H1 (cell line): ENCODE results near the gene WNK2. TPM values are rescaled to one million over a fixed set of nuclear protein-coding genes. Genes with fewer than 3 reads are reported as not detected.

ENCODE experiments used
- CTCF ChIA-PET: fragments of 300-600 bp; sonication (Branson Sonifier 250); formaldehyde crosslinking; loops from one replicate; lab custom pipeline; 2021; ENCODE audit not compliant: partially characterized antibody; lab: Charles Lee
- POLR2A ChIA-PET: fragments of 300-600 bp; sonication (Branson Sonifier 250); formaldehyde crosslinking; loops from one replicate; lab custom pipeline; 2021; ENCODE audit warnings: inconsistent platforms; ENCODE audit not compliant: partially characterized antibody; lab: Charles Lee
- DNase-seq, 2 experiments: peaks; one replicate each; pipeline versions ENCODE4 v3.0.0 to v3.0.0-alpha.2; 2010 to 2022; ENCODE audit warnings: low spot score in 2 of 2, low read depth in 1 of 2, mixed read lengths in 1 of 2
- FAIRE-seq: peaks from 2 replicates; lab custom pipeline; 2011; peaks lifted over from hg19 to GRCh38; lab: Jason Lieb, UNC
- H2AFZ ChIP-seq: 2 replicates; pipeline ENCODE4 v1.8.1; 2012; ENCODE audit warnings: low read length, inconsistent platforms
- H2AK5ac ChIP-seq: 2 replicates; pipeline ENCODE4 v1.6.1; 2013; ENCODE audit warnings: low read depth, low read length
- H2BK120ac ChIP-seq: replicated peaks from 2 replicates; pipeline ENCODE3; 2013; ENCODE audit warnings: low read depth, low read length, inconsistent platforms
- H2BK12ac ChIP-seq: 2 replicates; pipeline ENCODE4 v1.6.1; 2013; ENCODE audit warnings: low read depth, low read length
- H2BK15ac ChIP-seq: 2 replicates; pipeline ENCODE4 v1.6.1; 2013; ENCODE audit warnings: low read length
- H2BK20ac ChIP-seq: 2 replicates; pipeline ENCODE4 v1.6.1; 2013; ENCODE audit warnings: low read length
- H2BK5ac ChIP-seq: 2 replicates; pipeline ENCODE4 v1.6.1; 2013; ENCODE audit warnings: low read depth, low read length
- H3K14ac ChIP-seq: 2 replicates; pipeline ENCODE4 v1.6.1; 2013; ENCODE audit warnings: inconsistent platforms; ENCODE audit not compliant: insufficient read length
- H3K18ac ChIP-seq: 2 replicates; pipeline ENCODE4 v1.6.1; 2013; ENCODE audit warnings: low read length; ENCODE audit errors: extremely low read depth
- H3K23ac ChIP-seq: 2 replicates; pipeline ENCODE4 v1.6.1; 2013; ENCODE audit warnings: inconsistent platforms; ENCODE audit not compliant: insufficient read length
- H3K23me2 ChIP-seq: 2 replicates; pipeline ENCODE4 v1.6.1; 2013; ENCODE audit warnings: low read depth, low read length
- H3K27ac ChIP-seq: 2 replicates; pipeline ENCODE4 v1.6.1; 2011; ENCODE audit warnings: low read depth, low read length, inconsistent platforms
- H3K27me3 ChIP-seq, 4 experiments: replicated peaks in 1 of 4; 1 replicate in 1 of 4; 2 replicates in 3 of 4; pipeline versions ENCODE4 v1.6.1 to v1.8.1; 2011 to 2013; ENCODE audit warnings: low read length in 3 of 4, mild to moderate bottlenecking in 3 of 4, inconsistent platforms in 2 of 4, mixed read lengths in 2 of 4, moderate library complexity in 1 of 4; ENCODE audit not compliant: control insufficient read depth in 3 of 4, insufficient read depth in 3 of 4; ENCODE audit errors: extremely low read depth in 1 of 4
- H3K36me3 ChIP-seq, 4 experiments: 2 replicates each; pipeline versions ENCODE4 v1.6.1 to v1.8.1; 2011 to 2013; ENCODE audit warnings: mild to moderate bottlenecking in 4 of 4, low read length in 3 of 4, moderate library complexity in 2 of 4, control low read depth in 1 of 4, inconsistent platforms in 1 of 4; ENCODE audit not compliant: insufficient read depth in 4 of 4, control insufficient read depth in 2 of 4
- H3K4ac ChIP-seq: replicated peaks from 2 replicates; pipeline ENCODE3; 2013; ENCODE audit warnings: low read length, low read depth, mixed read lengths, inconsistent platforms; ENCODE audit not compliant: insufficient read length
- H3K4me1 ChIP-seq, 4 experiments: replicated peaks in 1 of 4; 1 replicate in 1 of 4; 2 replicates in 3 of 4; pipeline versions ENCODE4 v1.6.1 to v1.8.1; 2011 to 2013; ENCODE audit warnings: low read length in 3 of 4, inconsistent platforms in 2 of 4, mixed read lengths in 1 of 4; ENCODE audit not compliant: insufficient read depth in 4 of 4, control insufficient read depth in 3 of 4
- H3K4me2 ChIP-seq, 2 experiments: 2 replicates each; pipeline versions ENCODE4 v1.6.1 to v1.8.1; 2011 to 2013; ENCODE audit warnings: low read depth in 2 of 2, low read length in 2 of 2, control low read depth in 1 of 2, inconsistent platforms in 1 of 2, mild to moderate bottlenecking in 1 of 2; ENCODE audit not compliant: insufficient read depth in 1 of 2
- H3K4me3 ChIP-seq, 4 experiments: fragments of 200-600, 300-600 bp in 1 of 4; sonication (generic), shearing (Covaris generic), sonication (Bioruptor Twin) in 1 of 4; 2 replicates each; pipeline versions ENCODE4 v1.5.1 to v1.8.1; 2011 to 2016; ENCODE audit warnings: low read length in 4 of 4, low read depth in 3 of 4, control low read depth in 2 of 4, inconsistent platforms in 2 of 4, mild to moderate bottlenecking in 2 of 4, mixed read lengths in 1 of 4, moderate library complexity in 1 of 4; ENCODE audit not compliant: insufficient read depth in 2 of 4; ENCODE audit errors: extremely low read depth in 1 of 4
- H3K56ac ChIP-seq: replicated peaks from 2 replicates; pipeline ENCODE3; 2013; ENCODE audit warnings: low read depth, mild to moderate bottlenecking, mixed read lengths, low read length, inconsistent platforms; ENCODE audit not compliant: insufficient read length
- H3K79me1 ChIP-seq: 2 replicates; pipeline ENCODE4 v1.6.1; 2013; ENCODE audit warnings: low read depth, low read length, control low read depth
- H3K79me2 ChIP-seq, 2 experiments: 2 replicates each; pipeline versions ENCODE4 v1.6.1 to v1.8.1; 2012 to 2013; ENCODE audit warnings: low read length in 2 of 2, mild to moderate bottlenecking in 2 of 2, inconsistent platforms in 1 of 2; ENCODE audit not compliant: insufficient read depth in 2 of 2, control insufficient read depth in 1 of 2
- H3K9ac ChIP-seq, 4 experiments: replicated peaks in 1 of 4; 1 replicate in 1 of 4; 2 replicates in 3 of 4; pipeline versions ENCODE4 v1.6.1 to v1.8.1; 2011 to 2013; ENCODE audit warnings: low read depth in 3 of 4, low read length in 3 of 4, control low read depth in 2 of 4, mild to moderate bottlenecking in 2 of 4, moderate library complexity in 2 of 4, inconsistent platforms in 1 of 4; ENCODE audit errors: extremely low read depth in 1 of 4
- H3K9me3 ChIP-seq, 2 experiments: 2 replicates each; pipeline versions ENCODE4 v1.6.1 to v1.8.1; 2012 to 2013; ENCODE audit warnings: mild to moderate bottlenecking in 2 of 2, moderate library complexity in 2 of 2, control low read depth in 1 of 2, inconsistent platforms in 1 of 2, low read depth in 1 of 2, low read length in 1 of 2, mixed read lengths in 1 of 2; ENCODE audit not compliant: insufficient read depth in 2 of 2
- H4K20me1 ChIP-seq, 2 experiments: replicated peaks in 1 of 2; 2 replicates each; pipeline versions ENCODE3 to v1.8.1; 2011 to 2013; ENCODE audit warnings: inconsistent platforms in 2 of 2, low read length in 2 of 2, mild to moderate bottlenecking in 1 of 2; ENCODE audit not compliant: insufficient read depth in 2 of 2, control insufficient read depth in 1 of 2
- H4K5ac ChIP-seq: 2 replicates; pipeline ENCODE4 v1.6.1; 2013; ENCODE audit warnings: low read length, low read depth, mixed read lengths, inconsistent platforms; ENCODE audit not compliant: insufficient read length
- H4K8ac ChIP-seq: 2 replicates; pipeline ENCODE4 v1.8.0; 2013; ENCODE audit warnings: mild to moderate bottlenecking, moderate library complexity, low read length, inconsistent platforms; ENCODE audit not compliant: insufficient read depth; ENCODE audit errors: extremely low read depth
- H4K91ac ChIP-seq: replicated peaks from 2 replicates; pipeline ENCODE3; 2013; ENCODE audit warnings: low read length, mixed read lengths, inconsistent platforms; ENCODE audit not compliant: insufficient read length
- BRCA1 ChIP-seq: IDR thresholded peaks from 2 replicates; pipeline ENCODE4 v1.6.1; 2012; ENCODE audit warnings: low read depth, low read length, improper control_type of control experiment
- EGR1 ChIP-seq: IDR thresholded peaks from 2 replicates; pipeline ENCODE4 v1.6.1; 2011; ENCODE audit warnings: low read depth, low read length, borderline replicate concordance
- GTF2F1 ChIP-seq: IDR thresholded peaks from 2 replicates; pipeline ENCODE4 v1.6.1; 2012; ENCODE audit warnings: low read depth, low read length, improper control_type of control experiment, borderline replicate concordance
- HDAC6 ChIP-seq: IDR thresholded peaks from one replicate; pipeline ENCODE4 v1.7.1; 2012; ENCODE audit warnings: low read depth, mild to moderate bottlenecking, inconsistent platforms, low read length, moderate library complexity
- KDM1A ChIP-seq: fragments of 200-600, 300-600 bp; sonication (generic); IDR thresholded peaks from 2 replicates; pipeline ENCODE4 v1.7.1; 2016; ENCODE audit warnings: mild to moderate bottlenecking, low read length, borderline replicate concordance
- POLR2AphosphoS5 ChIP-seq: IDR thresholded peaks from 2 replicates; pipeline ENCODE4 v1.6.1; 2011; ENCODE audit warnings: low read depth, low read length
- RBBP5 ChIP-seq: IDR thresholded peaks from 2 replicates; pipeline ENCODE4 v1.7.1; 2012; ENCODE audit warnings: low read depth, mild to moderate bottlenecking, inconsistent platforms, low read length, moderate library complexity, borderline replicate concordance
- RFX5 ChIP-seq: IDR thresholded peaks from 2 replicates; pipeline ENCODE4 v1.6.1; 2011; ENCODE audit warnings: low read depth, low read length, improper control_type of control experiment, borderline replicate concordance
- RXRA ChIP-seq: IDR thresholded peaks from 2 replicates; pipeline ENCODE4 v1.6.1; 2011; ENCODE audit warnings: low read depth, mild to moderate bottlenecking, low read length, moderate library complexity; ENCODE audit not compliant: insufficient read depth
- SRF ChIP-seq: IDR thresholded peaks from 2 replicates; pipeline ENCODE4 v1.6.1; 2011; ENCODE audit warnings: mild to moderate bottlenecking, low read depth, low read length, moderate library complexity
- TCF12 ChIP-seq: IDR thresholded peaks from 2 replicates; pipeline ENCODE4 v1.6.1; 2011; ENCODE audit warnings: low read depth, mild to moderate bottlenecking, low read length
- WGBS, 2 experiments: shearing (Covaris generic) in 1 of 2; methylation state at CpG; one replicate each; pipeline versions ENCODE4 v1.1.6 to v1.1.7; 2013 to 2015; ENCODE audit warnings: low lambda C conversion rate in 2 of 2, mixed read lengths in 2 of 2, inconsistent platforms in 1 of 2, low coverage in 1 of 2, missing lambda C conversion rate in 1 of 2; ENCODE audit not compliant: insufficient replicate concordance in 2 of 2, insufficient coverage in 1 of 2, insufficient read length in 1 of 2; ENCODE audit errors: extremely low coverage in 1 of 2, missing lambda C conversion rate in 1 of 2; 5-methylcytosine and 5-hydroxymethylcytosine counted together
- polyA plus RNA-seq, 7 experiments: library from polyadenylated mRNA; depleted of rRNA in 3 of 7; stranded (reverse) in 5 of 7; unstranded in 2 of 7; fragments of >200 nt in 5 of 7; fragments of 200-250 nt in 2 of 7; gene quantifications; 1 replicate in 5 of 7; 2 replicates in 1 of 7; 4 replicates in 1 of 7; pipeline versions ENCODE4 v1.2.1 to v1.2.3, GENCODE V29; 2011 to 2013; ENCODE audit warnings: missing spikeins in 2 of 7, mixed read lengths in 2 of 7
- total RNA-seq: library from RNA; stranded (reverse); fragmentation: NEBNext Ultra II Directional; extraction: Animal tissue kit (Norgen Biotek cat#: 25700); gene quantifications from 2 replicates; pipeline ENCODE4 v1.2.1, GENCODE V29; 2021
- TF ChIP-seq, protein P1 (sequence below): IDR thresholded peaks from 2 replicates; pipeline ENCODE4 v1.6.1; 2012; ENCODE audit warnings: inconsistent platforms
- TF ChIP-seq, protein P2 (sequence below): IDR thresholded peaks from 2 replicates; pipeline ENCODE4 v1.6.1; 2011; ENCODE audit warnings: low read length, improper control_type of control experiment

WNK2 gene
- total and polyA plus RNA-seq, 2 of the 8 experiments (the other 6 are each of a cell fraction or from before 2014, with no cell fraction given): 12.0 to 87.2 TPM

DNA sequence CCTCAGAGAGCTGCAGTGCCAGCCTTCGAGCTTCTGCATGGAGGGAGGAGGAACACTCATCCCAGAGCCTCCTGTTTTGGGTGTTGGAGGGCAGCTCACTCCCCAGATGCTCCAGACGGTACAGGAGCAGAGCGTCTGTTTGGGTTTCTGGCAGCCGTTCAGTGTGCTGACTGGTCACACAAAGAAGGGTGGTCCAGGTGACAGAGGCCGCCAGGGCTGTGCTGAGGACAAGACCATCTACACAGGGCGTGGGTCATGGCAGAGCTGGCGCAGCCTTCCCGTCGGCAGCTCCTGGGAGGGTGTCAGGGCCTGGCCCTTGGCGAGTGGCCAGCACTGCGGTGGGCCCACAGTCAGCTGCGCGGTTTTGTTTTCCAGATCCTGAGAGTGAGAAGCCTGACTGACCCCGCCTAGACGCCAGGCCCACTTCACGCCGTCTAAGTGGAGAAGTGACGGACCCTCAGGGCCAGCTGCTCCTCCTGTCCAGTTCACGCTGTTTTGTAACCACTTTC is 136.1 kb downstream of the WNK2 start:
- H3K79me1 ChIP-seq: no peaks in the 10 kb centered on the region
- H2AK5ac ChIP-seq: no peak overlapping the region
- H2AFZ ChIP-seq: no peak overlapping the region
- H4K8ac ChIP-seq: no peak overlapping the region
- no peak overlapping the region for H3K56ac ChIP-seq
- no peak overlapping the region for H3K18ac ChIP-seq
- H3K9ac ChIP-seq: no peak overlapping the region
- no peak overlapping the region for H2BK12ac ChIP-seq
- peaks cover 0 to 2% (median 0%) of the 10 kb centered on the region in 4 experiments; a peak in 2 of 7 replicates for H3K4me1 ChIP-seq
- no peak overlapping the region for H3K4me2 ChIP-seq
- peaks cover 13 to 32% of the 10 kb centered on the region in 2 experiments for H3K9me3 ChIP-seq
- no peak overlapping the region for H4K91ac ChIP-seq
- no peak for DNase-seq
- no peaks in the 10 kb centered on the region for H4K20me1 ChIP-seq
- no peak overlapping the region for H3K4ac ChIP-seq
- H3K23ac ChIP-seq: no peak overlapping the region
- H3K23me2 ChIP-seq: no peaks in the 10 kb centered on the region; the same call in 1 of the 2 replicates
- H2BK120ac ChIP-seq: no peak overlapping the region
- no peak overlapping the region for H3K27ac ChIP-seq
- H3K14ac ChIP-seq: no peak overlapping the region
- no peaks in the 10 kb centered on the region for H3K27me3 ChIP-seq
- H2BK5ac ChIP-seq: no peak overlapping the region
- H3K79me2 ChIP-seq: no peaks in the 10 kb centered on the region
- no peak overlapping the region for H2BK15ac ChIP-seq
- TF ChIP-seq TCF12 (no peak), HDAC6 (no peak), EGR1 (no peak), RBBP5 (no peak), RFX5 (no peak), SRF (no peak), KDM1A (no peak), RXRA (no peak), BRCA1 (no peak), GTF2F1 (no peak), POLR2AphosphoS5 (no peak)
- TF ChIP-seq, protein P1, sequence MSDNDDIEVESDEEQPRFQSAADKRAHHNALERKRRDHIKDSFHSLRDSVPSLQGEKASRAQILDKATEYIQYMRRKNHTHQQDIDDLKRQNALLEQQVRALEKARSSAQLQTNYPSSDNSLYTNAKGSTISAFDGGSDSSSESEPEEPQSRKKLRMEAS: no peak
- TF ChIP-seq, protein P2, sequence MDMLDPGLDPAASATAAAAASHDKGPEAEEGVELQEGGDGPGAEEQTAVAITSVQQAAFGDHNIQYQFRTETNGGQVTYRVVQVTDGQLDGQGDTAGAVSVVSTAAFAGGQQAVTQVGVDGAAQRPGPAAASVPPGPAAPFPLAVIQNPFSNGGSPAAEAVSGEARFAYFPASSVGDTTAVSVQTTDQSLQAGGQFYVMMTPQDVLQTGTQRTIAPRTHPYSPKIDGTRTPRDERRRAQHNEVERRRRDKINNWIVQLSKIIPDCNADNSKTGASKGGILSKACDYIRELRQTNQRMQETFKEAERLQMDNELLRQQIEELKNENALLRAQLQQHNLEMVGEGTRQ: no peak
- TF ChIP-seq, all 59 proteins: peak for 0
- ChIA-PET CTCF (interaction anchor here (0.8 to 1.3 kb wide), 3 partner anchors 9 to 17 kb away, joined by 3 to 5 read pairs (median 3); no protein-coding TSS in a partner anchor), POLR2A (interaction anchor here (1.3 kb wide), 1 partner anchor 9 kb away, joined by 3 read pairs; no protein-coding TSS in a partner anchor)
- FAIRE-seq: no peak
- 89% methylated on average over 17 of the region's 19 CpGs; no CpG with 5 or more reads in 1 of the 2 experiments for WGBS, 2 experiments
- no peak overlapping the region for H2BK20ac ChIP-seq
- no peak overlapping the region for H3K4me3 ChIP-seq
- peaks cover 0 to 11% (median 4%) of the 10 kb centered on the region in 4 experiments; a peak in 3 of 8 replicates for H3K36me3 ChIP-seq
- H4K5ac ChIP-seq: no peak overlapping the region
